ENCODE data around the gene ADNP. TPM values are rescaled to one million over a fixed set of nuclear protein-coding genes. Genes with fewer than 3 reads are reported as not detected.

Gene ADNP
- total RNA-seq, 4 donors from 2014 or later, result 40.2 to 57.9 (median 47.4) TPM

DNA sequence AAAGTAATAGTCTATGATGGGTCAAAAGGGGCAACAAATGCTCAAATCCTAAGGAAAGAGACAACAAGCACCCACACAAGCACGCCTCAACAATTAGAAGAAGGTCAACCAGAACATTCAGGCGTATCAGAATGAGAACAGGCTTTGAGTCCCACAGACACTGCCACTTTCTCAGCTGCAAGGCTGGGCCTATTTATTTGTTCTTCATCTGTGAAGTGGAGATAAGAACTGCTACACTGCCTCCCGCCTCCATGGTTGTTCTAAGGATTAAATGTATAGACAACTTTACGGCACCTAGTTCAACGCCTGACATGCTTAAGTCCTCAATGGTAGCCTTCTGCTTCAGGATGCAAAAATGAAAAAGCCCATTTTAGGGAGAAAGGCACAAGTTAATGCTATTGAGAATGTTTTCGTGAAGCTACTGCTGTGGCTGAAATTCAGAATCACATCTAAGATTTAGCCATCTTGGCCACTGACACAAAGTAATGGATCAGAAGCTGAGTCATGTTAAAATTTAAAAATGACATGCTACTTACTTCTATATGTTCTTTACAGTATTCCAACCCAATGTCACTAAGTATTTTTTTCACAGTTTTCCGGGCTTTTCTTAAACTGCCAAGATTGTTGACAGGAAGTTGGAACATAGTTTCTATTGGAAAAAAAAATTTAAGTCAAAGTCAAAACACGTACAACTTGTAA, 27.7 kb downstream of the ADNP start:
- peaks cover 0 to 46% (median 0%) of the 10 kb centered on the region in 3 donors for H3K36me3 ChIP-seq
- peaks cover 0 to 40% (median 4%) of the 10 kb centered on the region in 4 donors for H3K4me1 ChIP-seq
- no peak overlapping the region for H3K4me3 ChIP-seq
- no peaks in the 10 kb centered on the region for H3K9me3 ChIP-seq
- WGBS, 2 donors, result 73 to 75% methylated on average over 8 of the region's 8 CpGs
- TF ChIP-seq EP300 (IDR thresholded peaks at IDR 0.05) (no peak), POLR2A (IDR thresholded peaks at IDR 0.05) (no peak)
- TF ChIP-seq, protein P1, sequence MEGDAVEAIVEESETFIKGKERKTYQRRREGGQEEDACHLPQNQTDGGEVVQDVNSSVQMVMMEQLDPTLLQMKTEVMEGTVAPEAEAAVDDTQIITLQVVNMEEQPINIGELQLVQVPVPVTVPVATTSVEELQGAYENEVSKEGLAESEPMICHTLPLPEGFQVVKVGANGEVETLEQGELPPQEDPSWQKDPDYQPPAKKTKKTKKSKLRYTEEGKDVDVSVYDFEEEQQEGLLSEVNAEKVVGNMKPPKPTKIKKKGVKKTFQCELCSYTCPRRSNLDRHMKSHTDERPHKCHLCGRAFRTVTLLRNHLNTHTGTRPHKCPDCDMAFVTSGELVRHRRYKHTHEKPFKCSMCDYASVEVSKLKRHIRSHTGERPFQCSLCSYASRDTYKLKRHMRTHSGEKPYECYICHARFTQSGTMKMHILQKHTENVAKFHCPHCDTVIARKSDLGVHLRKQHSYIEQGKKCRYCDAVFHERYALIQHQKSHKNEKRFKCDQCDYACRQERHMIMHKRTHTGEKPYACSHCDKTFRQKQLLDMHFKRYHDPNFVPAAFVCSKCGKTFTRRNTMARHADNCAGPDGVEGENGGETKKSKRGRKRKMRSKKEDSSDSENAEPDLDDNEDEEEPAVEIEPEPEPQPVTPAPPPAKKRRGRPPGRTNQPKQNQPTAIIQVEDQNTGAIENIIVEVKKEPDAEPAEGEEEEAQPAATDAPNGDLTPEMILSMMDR (IDR thresholded peaks at IDR 0.05), result no peak
- H3K27ac ChIP-seq, result no peak overlapping the region
- no peaks in the 10 kb centered on the region for H3K27me3 ChIP-seq
- no peak for DNase-seq (ENCODE audit: low spot score in 2 of 2)

DNA sequence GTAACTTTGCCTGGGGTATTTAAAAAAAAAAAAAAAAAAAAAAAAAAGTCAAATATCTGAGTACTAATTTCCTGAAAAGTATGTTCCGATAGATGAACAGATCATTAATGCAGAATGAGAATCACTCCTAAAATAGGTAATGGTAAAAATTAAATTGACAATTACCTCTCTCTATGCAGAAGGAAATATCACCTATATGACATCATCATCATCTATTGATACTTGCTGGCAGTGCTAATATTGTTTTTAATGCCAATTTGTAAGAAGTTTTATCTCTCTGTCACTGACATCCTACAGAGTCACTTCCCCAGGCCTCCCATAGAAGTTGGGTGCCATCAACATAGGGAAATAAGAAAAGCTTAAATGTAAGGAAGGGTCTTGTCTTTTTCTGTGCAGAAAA, 29.9 kb downstream of the ADNP start:
- Histone ChIP-seq H3K27me3 (no peaks in the 10 kb centered on the region), H3K27ac (no peak overlapping the region), H3K4me3 (no peak overlapping the region), H3K9me3 (no peaks in the 10 kb centered on the region), H3K4me1 (peaks cover 0 to 31% (median 4%) of the 10 kb centered on the region in 4 donors), H3K36me3 (peaks cover 0 to 63% (median 0%) of the 10 kb centered on the region in 3 donors)
- DNase-seq (ENCODE audit: low spot score in 2 of 2), result no peak
- WGBS, 2 donors, result 88 to 90% methylated on average over 1 of the region's 1 CpG
- TF ChIP-seq POLR2A (IDR thresholded peaks at IDR 0.05) (no peak), EP300 (IDR thresholded peaks at IDR 0.05) (no peak)

DNA sequence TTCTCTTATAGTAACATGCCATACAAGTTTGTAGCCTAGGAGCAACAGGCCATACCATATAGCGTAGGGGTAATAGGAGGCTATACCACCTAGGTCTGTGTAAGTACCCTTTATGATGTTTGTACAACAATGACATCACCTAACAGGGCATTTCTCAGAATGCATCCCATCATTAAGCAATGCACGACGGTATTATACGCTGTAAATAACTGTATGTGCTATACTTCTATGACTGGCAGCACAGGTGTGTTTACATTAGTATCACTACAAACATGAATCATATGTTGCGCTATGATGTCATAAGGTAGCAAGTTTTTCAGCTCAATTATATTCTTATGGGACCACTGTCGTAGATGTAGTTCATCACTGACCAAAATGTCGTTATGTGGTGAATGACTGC, 31.0 kb downstream of the ADNP start:
- Histone ChIP-seq H3K9me3 (no peaks in the 10 kb centered on the region), H3K36me3 (peaks cover 0 to 69% (median 0%) of the 10 kb centered on the region in 3 donors), H3K27ac (no peak overlapping the region), H3K4me3 (no peak overlapping the region), H3K27me3 (no peaks in the 10 kb centered on the region), H3K4me1 (peaks cover 0 to 20% (median 4%) of the 10 kb centered on the region in 4 donors)
- no peak for DNase-seq (ENCODE audit: low spot score in 2 of 2)
- TF ChIP-seq EP300 (IDR thresholded peaks at IDR 0.05), result no peak
- TF ChIP-seq, protein P1 (IDR thresholded peaks at IDR 0.05), result no peak
- TF ChIP-seq POLR2A (IDR thresholded peaks at IDR 0.05), result no peak
- 89 to 99% methylated on average over 7 of the region's 7 CpGs for WGBS, 2 donors

DNA sequence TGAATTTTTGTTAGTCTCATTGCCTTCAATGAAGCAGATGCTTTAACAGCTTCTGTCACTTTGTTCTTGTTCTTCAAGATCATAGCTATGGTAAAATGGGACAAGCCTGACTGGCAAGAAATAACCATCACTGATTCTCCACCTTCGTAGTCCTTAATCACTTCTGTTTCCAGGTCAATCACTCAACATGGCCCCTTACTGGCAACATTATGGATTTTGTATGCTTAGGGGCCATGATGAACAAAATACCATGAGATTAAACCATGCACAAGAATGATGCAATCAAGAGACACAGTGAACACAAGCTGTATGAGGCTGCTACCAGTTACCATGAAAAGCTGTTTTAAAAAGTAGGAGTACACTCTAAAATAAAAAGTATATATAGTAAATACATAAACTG, 32.8 kb downstream of the ADNP start:
- Histone ChIP-seq H3K27ac (no peak overlapping the region), H3K4me1 (peaks cover 0 to 6% (median 2%) of the 10 kb centered on the region in 4 donors), H3K27me3 (no peaks in the 10 kb centered on the region), H3K4me3 (no peak overlapping the region), H3K36me3 (peaks cover 0 to 83% (median 0%) of the 10 kb centered on the region in 3 donors), H3K9me3 (no peaks in the 10 kb centered on the region)
- no peak for DNase-seq (ENCODE audit: low spot score in 2 of 2)
- TF ChIP-seq, protein P1 (IDR thresholded peaks at IDR 0.05), result no peak
- TF ChIP-seq EP300 (IDR thresholded peaks at IDR 0.05) (no peak), POLR2A (IDR thresholded peaks at IDR 0.05) (no peak)
- 93 to 100% methylated on average over 1 of the region's 1 CpG for WGBS, 2 donors

DNA sequence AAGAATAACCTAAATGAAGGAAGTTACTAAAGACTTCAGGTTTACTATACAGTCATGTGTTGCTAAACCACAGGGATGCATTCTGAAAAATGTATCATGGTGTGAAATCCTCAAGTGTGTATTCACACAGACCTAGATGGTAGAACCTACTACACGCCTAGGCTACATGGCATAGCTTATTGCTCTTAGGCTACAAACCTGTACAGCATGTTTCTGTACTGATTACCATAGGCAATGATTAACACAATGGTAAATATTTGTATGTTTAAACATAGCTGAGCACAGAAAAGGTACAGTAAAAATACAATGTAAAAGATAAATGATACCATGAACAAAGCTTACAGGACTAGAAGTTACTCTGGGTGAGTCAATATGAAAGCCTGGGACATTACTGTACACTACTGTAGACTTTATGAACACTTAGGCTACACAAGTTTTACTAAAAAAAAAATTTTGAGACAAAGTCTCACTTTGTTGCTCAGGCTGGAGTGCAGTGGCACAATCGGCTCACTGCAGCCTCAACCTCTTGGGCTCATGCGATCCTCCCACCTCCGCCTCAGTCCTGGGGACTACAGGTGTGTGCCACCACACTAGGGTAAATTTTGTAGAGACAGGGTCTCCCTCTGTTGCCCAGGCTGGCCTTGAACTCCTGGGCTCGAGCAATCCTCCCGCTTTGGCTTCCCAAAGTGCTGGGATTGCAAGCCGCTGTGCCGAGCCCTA, 36.0 kb downstream of the ADNP start:
- Histone ChIP-seq H3K27ac (no peak overlapping the region), H3K36me3 (peaks cover 0 to 94% (median 4%) of the 10 kb centered on the region in 3 donors), H3K9me3 (no peaks in the 10 kb centered on the region), H3K4me3 (no peak overlapping the region), H3K27me3 (no peaks in the 10 kb centered on the region), H3K4me1 (no peaks in the 10 kb centered on the region)
- no peak for TF ChIP-seq EP300 (IDR thresholded peaks at IDR 0.05)
- TF ChIP-seq, protein P1 (IDR thresholded peaks at IDR 0.05), result no peak
- TF ChIP-seq POLR2A (IDR thresholded peaks at IDR 0.05), result no peak
- 81 to 90% methylated on average over 8 of the region's 8 CpGs for WGBS, 2 donors
- DNase-seq (ENCODE audit: low spot score in 2 of 2), result no peak
